ENCODE measurements around the gene BRINP1.

The BRINP1 gene

DNA sequence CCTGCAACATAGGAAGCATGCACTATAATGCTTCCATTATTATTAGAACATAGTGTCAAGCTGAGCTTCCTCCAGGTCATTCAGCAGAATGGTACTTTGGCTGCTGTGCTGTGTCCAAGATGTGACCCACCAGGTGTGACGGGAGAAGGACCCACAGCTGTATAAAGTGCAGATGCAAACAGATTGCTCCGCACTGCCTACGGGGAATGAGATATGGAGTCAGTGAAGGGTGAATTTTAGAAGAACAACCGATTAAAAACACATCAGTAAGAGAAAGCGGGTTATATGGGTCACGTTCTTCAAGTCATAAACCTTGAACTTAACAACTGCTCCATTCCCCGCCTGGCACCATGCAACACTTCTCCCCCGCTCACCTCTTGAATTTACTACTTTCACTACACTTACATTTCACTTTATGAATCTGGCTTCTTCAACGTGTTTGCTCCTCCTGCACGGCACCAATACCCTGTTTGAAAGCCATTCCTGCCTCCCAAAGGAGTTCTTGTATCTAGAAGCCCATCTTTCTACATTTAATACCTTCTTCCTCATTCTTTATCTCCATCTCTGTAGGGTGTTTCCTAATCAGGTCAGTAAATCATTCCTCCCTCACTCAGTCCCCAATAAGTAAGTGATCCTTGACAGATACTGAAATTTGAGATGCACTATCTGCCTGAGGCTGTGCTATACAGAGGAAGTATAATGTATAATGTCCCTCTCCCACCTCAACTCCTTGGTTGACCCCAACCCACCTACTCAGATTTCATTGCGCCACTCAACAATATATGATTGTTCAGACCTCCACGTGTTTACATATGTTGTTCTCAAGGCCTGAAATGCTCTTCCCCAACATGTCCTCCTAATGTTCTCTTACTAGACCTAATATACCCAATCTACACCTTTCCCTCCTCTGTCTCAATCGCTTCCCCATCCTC is 25.9 kb downstream of the BRINP1 start:
- no peak for DNase-seq

DNA sequence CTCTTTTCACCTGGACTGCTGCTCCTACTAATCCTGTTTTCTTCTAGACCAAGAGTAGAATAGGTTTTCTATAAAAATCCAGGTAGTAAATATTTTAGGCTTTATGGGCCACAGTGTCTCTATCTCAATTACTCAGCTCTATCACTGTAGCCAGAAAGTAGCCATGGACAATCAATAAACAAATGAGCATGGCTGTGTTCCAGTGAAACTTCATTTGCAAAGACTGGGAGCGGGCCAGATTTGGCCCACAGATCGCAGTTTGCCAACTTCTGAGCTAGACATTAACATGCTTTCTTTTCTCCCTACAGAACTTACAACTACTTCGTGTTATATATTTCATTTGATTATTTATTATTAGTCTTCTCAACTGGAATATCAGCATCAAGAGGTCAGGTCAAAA is 30.2 kb downstream of the BRINP1 start:
- no peak for DNase-seq

- no peak for DNase-seq
Observed at GRCh38 chr9:119337573-119337972, 31.7 kb downstream of the BRINP1 start.

GRCh38 chr9:119334745-119335144 is 34.5 kb downstream of the BRINP1 start:
- no peak for DNase-seq

DNA sequence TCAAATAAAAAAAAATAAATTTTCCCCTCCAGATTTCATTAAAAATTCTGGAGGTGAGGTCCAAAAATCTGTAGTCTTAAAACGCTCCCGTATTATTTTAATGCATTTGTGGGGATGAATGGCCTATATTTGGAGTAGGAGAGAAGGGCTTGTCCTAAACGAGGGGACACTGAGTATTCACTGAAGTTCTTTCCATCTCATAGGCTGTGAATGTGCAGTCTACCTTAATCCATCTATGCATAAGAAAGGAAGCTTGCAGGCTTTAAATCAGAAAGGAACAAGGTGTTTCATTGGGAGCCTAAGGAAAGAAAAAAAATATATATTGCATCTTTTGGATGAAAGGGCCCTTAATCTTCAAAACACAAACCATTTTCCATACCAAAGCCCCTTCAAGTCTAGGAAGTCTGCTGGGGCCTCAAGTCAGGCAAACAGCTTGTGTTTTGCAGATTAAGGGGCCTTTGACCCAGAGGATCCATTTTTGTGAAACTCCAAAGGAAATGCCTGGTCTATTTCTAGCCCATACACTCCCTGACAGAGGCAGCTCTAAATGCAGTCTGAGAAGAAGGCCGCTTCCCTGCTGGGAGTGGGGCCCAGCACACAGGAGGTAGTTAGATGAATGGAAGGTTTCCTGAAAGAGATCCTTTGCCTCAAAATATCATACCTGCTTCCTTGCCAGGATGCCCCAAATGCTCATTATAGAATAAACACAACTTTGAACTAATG is 35.6 kb downstream of the BRINP1 start:
- DNase-seq = no peak

DNA sequence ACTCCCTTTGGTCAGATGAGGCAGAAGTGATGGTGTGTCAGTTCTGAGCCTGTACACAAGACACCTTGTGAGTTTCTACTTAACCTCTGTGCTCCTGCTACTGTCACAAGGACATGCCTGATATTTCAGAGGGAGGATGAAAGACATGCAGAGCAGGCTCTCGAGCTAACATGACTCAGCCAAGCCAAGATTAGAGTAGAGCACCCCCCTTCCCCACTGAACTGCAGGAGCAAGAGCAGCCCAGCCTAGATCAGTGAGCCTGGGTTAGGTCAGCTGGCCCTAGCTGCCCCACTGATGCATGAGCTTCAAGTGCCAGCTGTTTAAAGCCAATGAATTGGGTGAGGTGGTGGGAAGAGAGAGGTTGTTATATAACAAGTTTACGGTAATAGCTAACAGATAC is 36.7 kb downstream of the BRINP1 start:
- no peak for DNase-seq

DNA sequence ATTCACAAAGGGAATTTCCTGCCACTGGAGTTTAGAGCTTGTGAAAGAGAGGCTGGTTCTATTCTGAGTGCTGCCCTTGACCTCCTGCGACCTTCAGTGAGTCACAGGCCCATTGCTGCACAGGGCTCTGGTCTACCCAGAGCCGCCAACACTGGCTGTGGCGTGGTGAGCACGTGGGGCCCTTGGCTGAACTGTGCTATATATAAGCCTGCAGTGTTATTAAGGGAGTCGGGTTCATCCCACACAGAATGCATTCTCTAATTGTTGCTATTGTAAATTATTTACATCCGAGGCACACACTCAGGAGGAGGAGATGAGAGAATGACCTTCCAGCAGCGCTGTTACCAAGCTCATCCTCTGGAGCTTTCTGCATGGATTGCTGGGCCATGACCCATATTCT is 47.1 kb downstream of the BRINP1 start:
- DNase-seq = no peak

GRCh38 chr9:119318371-119318770 is 50.9 kb downstream of the BRINP1 start:
- no peak for DNase-seq

- no peak for DNase-seq
Observed at GRCh38 chr9:119313846-119314245, 55.4 kb downstream of the BRINP1 start.

DNA sequence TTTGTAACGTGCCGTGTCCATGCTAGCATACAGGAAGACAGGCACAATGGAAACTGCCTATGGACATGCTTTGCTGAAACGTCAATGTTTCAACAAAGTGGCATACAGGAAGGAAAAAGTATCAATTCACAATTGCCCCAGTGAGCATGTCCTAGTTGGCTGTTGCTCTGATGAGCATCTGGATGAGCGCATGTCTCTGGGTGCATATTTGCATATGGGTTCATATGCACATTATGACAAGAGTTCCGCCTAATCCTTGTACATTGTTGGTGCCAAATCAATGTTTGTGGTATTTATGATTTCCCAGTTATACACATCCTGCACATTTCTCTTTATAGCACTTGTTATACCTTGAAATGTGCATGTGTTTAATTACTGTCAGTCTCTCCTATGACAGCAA is 58.5 kb downstream of the BRINP1 start:
- DNase-seq = no peak

- no peak for DNase-seq
Observed at GRCh38 chr9:119307471-119307870, 61.8 kb downstream of the BRINP1 start.

DNA sequence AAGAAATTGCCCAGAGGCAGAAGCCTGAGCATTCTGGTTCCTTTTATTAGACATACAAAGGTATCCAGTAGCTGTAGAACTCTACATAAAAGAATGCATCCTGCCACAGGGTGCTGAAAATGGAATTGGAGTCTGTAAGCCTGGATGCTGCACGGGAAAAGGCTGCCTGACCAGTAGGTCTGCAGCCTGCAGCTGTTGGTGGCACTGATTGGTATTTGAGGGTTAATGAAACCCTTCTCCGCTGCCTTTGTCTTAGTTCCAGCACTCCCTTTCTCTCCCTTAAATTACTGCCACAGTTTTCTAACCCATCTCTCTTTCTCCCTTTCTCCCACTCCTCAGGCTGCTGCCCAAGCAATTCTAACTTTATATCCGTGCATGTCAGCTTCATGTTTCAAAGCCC is 64.7 kb downstream of the BRINP1 start:
- DNase-seq = no peak

DNA sequence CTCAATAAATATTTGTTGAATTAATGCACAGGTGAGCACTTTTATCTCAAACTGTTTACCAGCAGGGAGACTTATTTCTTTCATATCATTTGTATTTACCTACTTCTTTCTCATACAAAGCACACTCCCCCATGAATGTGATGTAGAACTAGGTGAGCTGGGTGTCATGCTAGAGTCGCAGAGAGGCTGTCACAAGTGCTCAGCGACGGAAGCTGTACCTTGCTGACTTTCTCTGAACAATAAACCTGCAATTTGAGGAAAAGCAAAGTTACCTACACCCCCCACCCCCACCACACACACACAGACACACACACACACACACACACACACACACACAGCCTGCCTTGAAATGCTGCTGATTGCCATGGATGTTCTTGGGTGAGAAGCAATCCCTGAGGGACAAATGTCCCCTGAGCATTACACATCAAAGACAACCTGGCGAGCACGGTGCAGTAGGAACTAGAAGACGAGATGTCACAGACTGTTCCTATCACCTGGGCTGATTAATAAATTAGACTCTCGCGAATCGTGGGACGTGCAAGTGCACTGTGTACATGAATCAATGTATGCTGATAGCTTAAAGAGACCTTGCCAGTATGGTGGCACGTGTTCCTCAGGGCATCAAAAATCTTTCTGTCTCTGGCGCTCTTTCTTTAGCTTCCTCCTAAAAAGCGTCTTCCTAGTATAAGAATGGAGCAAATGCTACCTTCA is 66.1 kb downstream of the BRINP1 start:
- no peak for DNase-seq

- no peak for DNase-seq
Observed at GRCh38 chr9:119298076-119298853, 71.0 kb downstream of the BRINP1 start.

DNA sequence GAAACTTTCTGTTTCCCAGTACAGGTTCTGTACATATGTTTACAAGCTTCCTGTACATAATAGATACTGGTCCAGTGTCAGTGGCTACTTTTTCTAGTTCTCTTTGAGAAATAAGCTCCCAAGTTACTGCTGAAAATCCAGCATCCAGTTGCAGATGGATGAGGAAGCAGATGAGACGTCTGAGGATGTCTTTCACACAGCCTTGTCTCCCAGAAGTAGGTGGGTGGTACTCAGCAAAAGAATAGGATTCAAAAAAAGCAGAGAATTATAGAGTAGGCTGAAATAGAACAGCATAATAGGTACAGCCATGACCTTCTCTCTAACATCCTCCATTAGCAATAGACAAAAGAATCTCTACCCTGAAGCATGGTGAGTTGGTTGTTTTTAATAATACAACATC is 77.7 kb downstream of the BRINP1 start:
- no peak for DNase-seq

GRCh38 chr9:119289740-119290433 is 79.3 kb downstream of the BRINP1 start:
- DNase-seq = peak; percentile 3

- DNase-seq = no peak
Observed at GRCh38 chr9:119284587-119285337, 84.5 kb downstream of the BRINP1 start.

- DNase-seq = no peak
Observed at GRCh38 chr9:119284118-119284517, 85.1 kb downstream of the BRINP1 start.

- DNase-seq = no peak
Observed at GRCh38 chr9:119283078-119283794, 86.0 kb downstream of the BRINP1 start.

DNA sequence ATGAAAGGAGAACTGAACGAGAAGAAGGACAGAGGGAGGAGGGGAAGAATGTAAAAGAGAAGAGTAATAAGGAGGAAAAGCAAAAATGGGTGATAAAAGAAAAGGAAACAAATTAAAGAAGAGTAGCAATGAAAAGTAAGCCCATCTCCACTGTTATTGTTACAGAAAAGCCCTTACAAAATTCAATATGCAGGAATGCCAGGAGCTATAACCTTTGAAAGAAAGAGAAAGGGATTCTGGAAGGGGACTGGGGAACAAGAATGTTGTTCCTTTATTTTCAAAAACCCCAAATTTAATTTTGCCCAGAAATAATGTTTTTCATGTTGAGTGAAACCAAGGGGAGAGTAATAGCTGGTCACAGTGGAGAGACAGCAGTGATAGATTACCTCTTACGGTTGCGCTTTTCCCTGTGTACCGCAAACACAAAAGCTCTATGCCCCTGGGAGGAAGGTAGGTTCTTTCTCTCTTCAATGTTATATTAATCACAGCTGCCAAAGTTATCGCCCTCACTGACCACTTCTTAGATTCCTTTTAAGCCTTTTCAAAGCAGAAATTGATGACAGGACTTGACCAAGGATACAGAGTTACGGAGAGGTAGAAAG is 86.7 kb downstream of the BRINP1 start:
- no peak for DNase-seq

Data from CD4-positive, alpha-beta T cell treated with Interleukin-21 for 1 hour (primary cell).